B cell (primary cell): Measurements from ENCODE around the gene DCAF4. TPM values are rescaled to one million over a fixed set of nuclear protein-coding genes. Genes with fewer than 3 reads are reported as not detected.

Experiments
- ATAC-seq: fragments of 200-7000 bp; cut with Tn5 transposase; one replicate; pipeline ENCODE4 v1.10.0; 2021; ENCODE audit warnings: low read depth, mild to moderate bottlenecking, moderate number of reproducible peaks, moderate library complexity
- CTCF ChIA-PET: fragments of 350-600 bp; sonication (Branson Sonifier 250); formaldehyde crosslinking; loops from one replicate; lab custom pipeline; 2021; ENCODE audit warnings: antibody characterized with exemption, inconsistent platforms; lab: Charles Lee
- POLR2A ChIA-PET: fragments of 350-600 bp; sonication (Branson Sonifier 250); formaldehyde crosslinking; loops from one replicate; lab custom pipeline; 2021; ENCODE audit warnings: antibody characterized with exemption; lab: Charles Lee
- DNase-seq: peaks from one replicate; pipeline ENCODE4 v3.0.0; 2013
- H2AFZ ChIP-seq: 2 replicates; pipeline ENCODE4 v1.6.1; 2012; ENCODE audit warnings: mild to moderate bottlenecking, low read depth, low read length; ENCODE audit not compliant: insufficient read depth, poor library complexity, severe bottlenecking
- H3K27ac ChIP-seq, 2 donors: 1 replicate in 1 of 2; 2 replicates in 1 of 2; pipeline ENCODE4 v1.5.1; 2012 to 2013; ENCODE audit warnings: low read length in 2 of 2, mild to moderate bottlenecking in 2 of 2, moderate library complexity in 1 of 2
- H3K27me3 ChIP-seq, 4 experiments: fragments of 200-600 bp in 1 of 4; sonication (generic) in 1 of 4; replicated peaks in 1 of 4; 1 replicate in 2 of 4; 2 replicates in 2 of 4; pipeline versions ENCODE4 v1.6.1 to v1.7.0; 2013 to 2016; ENCODE audit warnings: low read length in 3 of 4, mild to moderate bottlenecking in 2 of 4, mixed read lengths in 1 of 4, moderate library complexity in 1 of 4; ENCODE audit not compliant: insufficient read depth in 4 of 4, control insufficient read depth in 3 of 4; ENCODE audit errors: control extremely low read depth in 1 of 4
- H3K36me3 ChIP-seq, 2 experiments: replicated peaks in 1 of 2; 1 replicate in 1 of 2; 2 replicates in 1 of 2; pipeline versions ENCODE4 v1.6.1 to v1.7.1; 2013; ENCODE audit warnings: low read length in 1 of 2; ENCODE audit not compliant: insufficient read depth in 2 of 2, control insufficient read depth in 1 of 2; ENCODE audit errors: control extremely low read depth in 1 of 2, extremely low read depth in 1 of 2
- H3K4me1 ChIP-seq, 2 donors: fragments of 200-600 bp in 1 of 2; sonication (generic) in 1 of 2; 1 replicate in 1 of 2; 2 replicates in 1 of 2; pipeline versions ENCODE4 v1.5.1 to v1.6.1; 2013 to 2017; ENCODE audit warnings: low read length in 2 of 2; ENCODE audit not compliant: control insufficient read depth in 2 of 2, insufficient read depth in 2 of 2
- H3K4me2 ChIP-seq: replicated peaks from 2 replicates; pipeline ENCODE3; 2012; ENCODE audit warnings: mild to moderate bottlenecking, low read depth, low read length; ENCODE audit not compliant: poor library complexity, severe bottlenecking
- H3K4me3 ChIP-seq, 5 experiments: fragments of 200-600 bp in 1 of 5; sonication (generic) in 1 of 5; 1 replicate in 3 of 5; 2 replicates in 2 of 5; pipeline versions ENCODE4 v1.5.1 to v1.7.0; 2011 to 2016; ENCODE audit warnings: low read length in 4 of 5, mild to moderate bottlenecking in 4 of 5, low read depth in 2 of 5, control low read depth in 1 of 5, moderate library complexity in 1 of 5; ENCODE audit not compliant: insufficient read depth in 1 of 5; ENCODE audit errors: control extremely low read depth in 1 of 5, extremely low read depth in 1 of 5
- H3K79me2 ChIP-seq: fragments of 200-600 bp; sonication (generic); one replicate; pipeline ENCODE4 v1.6.0; 2016; ENCODE audit warnings: low read length; ENCODE audit not compliant: control insufficient read depth, insufficient read depth
- H3K9ac ChIP-seq: fragments of 200-600 bp; sonication (generic); 2 replicates; pipeline ENCODE4 v1.6.1; 2017; ENCODE audit warnings: mild to moderate bottlenecking, low read length, moderate library complexity
- H3K9me3 ChIP-seq, 3 donors: one replicate each; pipeline versions ENCODE4 v1.6.1 to v1.7.1; 2013; ENCODE audit warnings: low read length in 2 of 3; ENCODE audit not compliant: control insufficient read depth in 2 of 3, insufficient read depth in 1 of 3; ENCODE audit errors: control extremely low read depth in 1 of 3
- H4K20me1 ChIP-seq: 2 replicates; pipeline ENCODE4 v1.6.0; 2012; ENCODE audit warnings: mild to moderate bottlenecking, low read length; ENCODE audit not compliant: insufficient read depth, control insufficient read depth, poor library complexity, severe bottlenecking
- H3K27ac Mint-ChIP-seq: one replicate; pipeline ENCODE4 v1.8.0; 2021; ENCODE audit warnings: mixed read lengths
- H3K27me3 Mint-ChIP-seq: one replicate; pipeline ENCODE4 v1.8.0; 2021; ENCODE audit warnings: mixed read lengths
- H3K4me1 Mint-ChIP-seq: one replicate; pipeline ENCODE4 v1.8.0; 2021; ENCODE audit warnings: mixed read lengths
- H3K4me3 Mint-ChIP-seq: one replicate; pipeline ENCODE4 v1.8.0; 2021; ENCODE audit warnings: mixed read lengths
- H3K9me3 Mint-ChIP-seq: one replicate; pipeline ENCODE4 v1.8.0; 2022; ENCODE audit warnings: mixed read lengths; ENCODE audit not compliant: insufficient read depth
- CTCF ChIP-seq: fragments of 200-600 bp; IDR thresholded peaks from one replicate; pipeline ENCODE4 v1.8.0; 2022; ENCODE audit warnings: antibody characterized with exemption, mild to moderate bottlenecking
- EZH2 ChIP-seq: IDR thresholded peaks from 2 replicates; pipeline ENCODE4 v1.6.1; 2012; ENCODE audit warnings: borderline replicate concordance, low read depth, mild to moderate bottlenecking, moderate library complexity, low read length; ENCODE audit not compliant: insufficient read depth, poor library complexity, severe bottlenecking
- WGBS: methylation state at CpG from one replicate; pipeline ENCODE4 v1.1.5; 2013; ENCODE audit warnings: missing lambda C conversion rate; ENCODE audit not compliant: insufficient coverage; 5-methylcytosine and 5-hydroxymethylcytosine counted together
- intact Hi-C: fragments of 100-400 bp; cut with micrococcal nuclease; formaldehyde crosslinking; loops from one replicate; pipeline ENCODE4 v1.10.0; 2022
- polyA plus RNA-seq: library from polyadenylated mRNA; depleted of rRNA; stranded (reverse); fragments of >200 nt; gene quantifications from 2 replicates; pipeline ENCODE4 v1.2.3, GENCODE V29; 2012
- total RNA-seq, 2 donors: library from RNA; stranded (reverse); fragments of 120-200 nt in 1 of 2; gene quantifications; 1 replicate in 1 of 2; 2 replicates in 1 of 2; pipeline versions ENCODE4 v1.2.3 to v1.2.4, GENCODE V29; 2013 to 2022

Gene DCAF4
- total and polyA plus RNA-seq, 2 donors (not counting 1 experiment from before 2014, with no cell fraction given) = 35.3 to 54.6 TPM

- no peaks in the 10 kb centered on the region for H3K4me1 Mint-ChIP-seq
- H3K27ac Mint-ChIP-seq = no peak overlapping the region
- ChIA-PET CTCF (interaction anchor here (1.2 kb wide), 1 partner anchor 39 kb away, joined by 3 read pairs; no protein-coding TSS in a partner anchor), POLR2A (no interaction called here)
- H3K4me1 ChIP-seq = no peaks in the 10 kb centered on the region
- H3K4me2 ChIP-seq = no peak overlapping the region
- WGBS = over 99% methylated on average over 11 of the region's 14 CpGs
- no peaks in the 10 kb centered on the region for H3K27me3 ChIP-seq
- intact Hi-C loops = no loop called here
- H4K20me1 ChIP-seq = no peaks in the 10 kb centered on the region
- no peak overlapping the region for H2AFZ ChIP-seq
- peaks cover 12 to 73% of the 10 kb centered on the region in 2 experiments for H3K36me3 ChIP-seq
- H3K79me2 ChIP-seq = no peaks in the 10 kb centered on the region
- no peaks in the 10 kb centered on the region for H3K27me3 Mint-ChIP-seq
- H3K4me3 ChIP-seq = no peak overlapping the region
- DNase-seq (no peak), ATAC-seq (no peak)
- no peak overlapping the region for H3K9ac ChIP-seq
- TF ChIP-seq CTCF (no peak), EZH2 (no peak)
- H3K4me3 Mint-ChIP-seq = no peak overlapping the region
- H3K9me3 ChIP-seq = no peaks in the 10 kb centered on the region
- H3K27ac ChIP-seq = no peak overlapping the region
- H3K9me3 Mint-ChIP-seq = no peaks in the 10 kb centered on the region
Measured at GRCh38 chr14:72942934-72943333, 16.7 kb downstream of the DCAF4 start.

DNA sequence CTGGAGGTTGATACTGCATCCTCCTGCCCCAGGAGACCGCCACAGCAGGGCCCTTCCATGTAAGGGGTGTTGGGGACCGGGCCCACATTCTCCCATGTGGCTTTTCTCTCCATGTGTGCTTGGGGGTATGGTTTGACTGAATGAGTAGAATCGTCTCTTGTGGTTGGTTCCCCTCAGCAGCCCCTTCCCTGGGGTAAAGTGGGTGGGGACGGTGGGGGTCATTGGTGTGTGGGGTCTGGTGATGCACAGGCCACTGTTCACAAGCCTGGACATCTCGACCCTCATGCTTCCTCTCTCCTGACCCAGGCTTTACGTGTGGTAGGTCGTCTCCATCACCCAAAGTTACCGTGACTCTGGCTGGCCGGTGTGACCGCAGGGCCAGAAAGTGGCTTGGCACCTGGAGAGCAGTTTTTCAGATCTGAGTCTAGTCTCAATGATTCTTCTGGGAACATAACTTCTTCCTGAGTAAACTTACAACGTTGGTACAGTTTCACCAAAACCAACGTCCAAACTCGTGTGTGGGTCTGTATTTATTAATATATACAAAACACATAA, 17.7 kb downstream of the DCAF4 start:
- H3K4me2 ChIP-seq = no peak overlapping the region
- intact Hi-C loops = no loop called here
- H3K4me3 ChIP-seq = no peak overlapping the region
- no peaks in the 10 kb centered on the region for H3K4me1 ChIP-seq
- no peak overlapping the region for H2AFZ ChIP-seq
- Mint-ChIP-seq H3K4me1 (no peaks in the 10 kb centered on the region), H3K4me3 (no peak overlapping the region), H3K9me3 (no peaks in the 10 kb centered on the region), H3K27ac (no peak overlapping the region), H3K27me3 (no peaks in the 10 kb centered on the region)
- ChIA-PET POLR2A (no interaction called here), CTCF (interaction anchor here (1.2 to 1.4 kb wide), 3 partner anchors 426 to 430 kb away, joined by 4 to 5 read pairs (median 4); no protein-coding TSS in a partner anchor)
- ATAC-seq (no peak), DNase-seq (no peak)
- no peak overlapping the region for H3K27ac ChIP-seq
- TF ChIP-seq EZH2 = no peak
- no peak for TF ChIP-seq CTCF
- H4K20me1 ChIP-seq = no peaks in the 10 kb centered on the region
- H3K79me2 ChIP-seq = no peaks in the 10 kb centered on the region
- H3K27me3 ChIP-seq = no peaks in the 10 kb centered on the region
- WGBS = 94% methylated on average over 8 of the region's 13 CpGs
- no peaks in the 10 kb centered on the region for H3K9me3 ChIP-seq
- H3K9ac ChIP-seq = no peak overlapping the region
- peaks cover 12 to 75% of the 10 kb centered on the region in 2 experiments for H3K36me3 ChIP-seq
